HCT116 (cell line): ENCODE data around the gene NPPC. TPM values are rescaled to one million over a fixed set of nuclear protein-coding genes. Genes with fewer than 3 reads are reported as not detected.

Experiments used
- ATAC-seq: fragments of 200-7000 bp; cut with Tn5 transposase; 2 replicates; pipeline ENCODE4 v1.9.1; 2020; ENCODE audit warnings: mild to moderate bottlenecking, moderate library complexity
- BruUV-seq: library from RNA; stranded (reverse); fragments of 400-500 nt; replicated peaks from 2 replicates; lab custom pipeline; 2021; lab: Mats Ljungman, UMichigan
- CTCF ChIA-PET: fragments of 300-600 bp; sonication (Branson Sonifier 250); formaldehyde crosslinking; loops from one replicate; lab custom pipeline; 2021; ENCODE audit warnings: antibody characterized with exemption; lab: Charles Lee
- POLR2A ChIA-PET: fragments of 300-600, 350-600 bp; sonication (Branson Sonifier 250); formaldehyde crosslinking; loops from one replicate; lab custom pipeline; 2021; ENCODE audit warnings: antibody characterized with exemption; lab: Charles Lee
- RAD21 ChIA-PET, 2 experiments: fragments of 300-600 bp; sonication (Branson Sonifier 250); formaldehyde crosslinking; loops; one replicate each; lab custom pipeline; 2023; ENCODE audit warnings: low total read pairs in 2 of 2; ENCODE audit not compliant: uncharacterized antibody in 2 of 2, unreplicated experiment in 2 of 2, low non-redundant PET in 1 of 2; lab: Charles Lee
- DNase-seq: peaks from one replicate; pipeline ENCODE4 v3.0.0-alpha.2; 2010; ENCODE audit warnings: low read depth, low spot score
- H2AFZ ChIP-seq: fragments of 200-600 bp; shearing (Covaris generic), sonication (generic); 2 replicates; pipeline ENCODE4 v1.6.1; 2017; ENCODE audit warnings: low read depth, mixed run types, mixed read lengths, antibody characterized with exemption, low read length; ENCODE audit not compliant: poor library complexity, severe bottlenecking
- H3K27ac ChIP-seq: 2 replicates; pipeline ENCODE4 v1.5.1; 2012; ENCODE audit warnings: low read depth, low read length
- H3K27me3 ChIP-seq: fragments of 200-600 bp; sonication (generic); 2 replicates; pipeline ENCODE4 v1.6.1; 2016; ENCODE audit warnings: mixed run types, low read length, mixed read lengths; ENCODE audit not compliant: insufficient read depth
- H3K36me3 ChIP-seq, 2 experiments: fragments of 200-500 bp in 1 of 2; fragments of 200-600 bp in 1 of 2; sonication (Bioruptor generic) in 1 of 2; sonication (generic) in 1 of 2; 2 replicates each; pipeline versions ENCODE4 v1.5.1 to v1.6.1; 2014 to 2016; ENCODE audit warnings: low read length in 2 of 2, inconsistent platforms in 1 of 2, mixed read lengths in 1 of 2, mixed run types in 1 of 2; ENCODE audit not compliant: insufficient read depth in 2 of 2, control insufficient read depth in 1 of 2
- H3K4me1 ChIP-seq, 2 experiments: fragments of 200-600 bp in 1 of 2; sonication (generic) in 1 of 2; 2 replicates each; pipeline versions ENCODE4 v1.5.1 to v1.6.1; 2012 to 2017; ENCODE audit warnings: low read length in 2 of 2, inconsistent platforms in 1 of 2, mild to moderate bottlenecking in 1 of 2, mixed read lengths in 1 of 2, mixed run types in 1 of 2, moderate library complexity in 1 of 2; ENCODE audit not compliant: insufficient read depth in 2 of 2, control insufficient read depth in 1 of 2
- H3K4me2 ChIP-seq: fragments of 200-600 bp; sonication (generic); 2 replicates; pipeline ENCODE4 v1.6.1; 2017; ENCODE audit warnings: mixed run types, low read length, mixed read lengths
- H3K4me3 ChIP-seq, 2 experiments: fragments of 200-600 bp in 1 of 2; sonication (generic) in 1 of 2; replicated peaks in 1 of 2; 2 replicates each; pipeline ENCODE4 v1.5.1; 2011 to 2016; ENCODE audit warnings: low read length in 2 of 2, control low read depth in 1 of 2, low read depth in 1 of 2, mild to moderate bottlenecking in 1 of 2, mixed read lengths in 1 of 2, mixed run types in 1 of 2
- H3K79me2 ChIP-seq: fragments of 200-600 bp; sonication (generic); 2 replicates; pipeline ENCODE4 v1.6.1; 2017; ENCODE audit warnings: mild to moderate bottlenecking, mixed run types, low read length, moderate library complexity, mixed read lengths; ENCODE audit not compliant: insufficient read depth
- H3K9ac ChIP-seq: fragments of 200-600 bp; sonication (generic); 2 replicates; pipeline ENCODE4 v1.6.1; 2016; ENCODE audit warnings: low read length, mixed read lengths
- H3K9me2 ChIP-seq: fragments of 200-600 bp; sonication (generic), shearing (Covaris generic); 2 replicates; pipeline ENCODE4 v1.6.1; 2017; ENCODE audit warnings: mixed run types, mild to moderate bottlenecking, moderate library complexity; ENCODE audit not compliant: insufficient read depth
- H3K9me3 ChIP-seq, 2 experiments: fragments of 200-500 bp in 1 of 2; fragments of 200-600 bp in 1 of 2; sonication (Bioruptor generic) in 1 of 2; sonication (generic) in 1 of 2; 2 replicates each; pipeline ENCODE4 v1.6.1; 2014 to 2017; ENCODE audit warnings: low read length in 2 of 2, mixed read lengths in 2 of 2, inconsistent platforms in 1 of 2, low read depth in 1 of 2, mild to moderate bottlenecking in 1 of 2, mixed run types in 1 of 2, moderate library complexity in 1 of 2; ENCODE audit not compliant: control insufficient read depth in 1 of 2, insufficient read depth in 1 of 2
- H4K20me1 ChIP-seq: fragments of 200-600 bp; sonication (generic), shearing (Covaris generic); 2 replicates; pipeline ENCODE4 v1.6.1; 2017; ENCODE audit warnings: mixed run types, mild to moderate bottlenecking, moderate library complexity; ENCODE audit not compliant: insufficient read depth
- CBX3 ChIP-seq: IDR thresholded peaks from 2 replicates; pipeline ENCODE4 v1.6.1; 2012; ENCODE audit warnings: low read depth
- CEBPB ChIP-seq: IDR thresholded peaks from 2 replicates; pipeline ENCODE4 v1.6.1; 2012; ENCODE audit warnings: low read depth
- CTCF ChIP-seq, 3 experiments: fragments of 200-600 bp in 1 of 3; sonication (generic) in 1 of 3; IDR thresholded peaks in 2 of 3; conservative IDR thresholded peaks in 1 of 3; 2 replicates each; pipeline ENCODE4 v1.5.1; 2012 to 2017; ENCODE audit warnings: low read depth in 2 of 3, low read length in 2 of 3, antibody characterized with exemption in 1 of 3, borderline replicate concordance in 1 of 3, control low read depth in 1 of 3, mild to moderate bottlenecking in 1 of 3, mixed read lengths in 1 of 3, mixed run types in 1 of 3, moderate library complexity in 1 of 3; ENCODE audit not compliant: insufficient read depth in 1 of 3
- EGR1 ChIP-seq: IDR thresholded peaks from 2 replicates; pipeline ENCODE4 v1.6.1; 2012; ENCODE audit warnings: low read depth
- EZH2 ChIP-seq: fragments of 200-600 bp; sonication (generic); IDR thresholded peaks from 2 replicates; pipeline ENCODE4 v1.6.1; 2017; ENCODE audit warnings: antibody characterized with exemption, mixed run types
- EZH2phosphoT487 ChIP-seq: fragments of 200-600 bp; IDR thresholded peaks from 2 replicates; pipeline ENCODE4 v1.6.1; 2018; ENCODE audit warnings: antibody characterized with exemption, borderline replicate concordance
- FOSL1 ChIP-seq: IDR thresholded peaks from 2 replicates; pipeline ENCODE4 v1.6.1; 2012; ENCODE audit warnings: low read depth
- JUND ChIP-seq: IDR thresholded peaks from 2 replicates; pipeline ENCODE4 v1.6.1; 2012
- MAX ChIP-seq: IDR thresholded peaks from 2 replicates; pipeline ENCODE4 v1.6.1; 2012
- POLR2A ChIP-seq: IDR thresholded peaks from 2 replicates; pipeline ENCODE4 v1.7.0; 2011; ENCODE audit warnings: borderline replicate concordance; ENCODE audit not compliant: insufficient read depth, insufficient read length; ENCODE audit errors: extremely low read depth
- RAD21 ChIP-seq: IDR thresholded peaks from 2 replicates; pipeline ENCODE4 v1.6.1; 2012; ENCODE audit warnings: low read depth, mild to moderate bottlenecking
- SIN3A ChIP-seq: IDR thresholded peaks from 2 replicates; pipeline ENCODE4 v1.6.1; 2012; ENCODE audit warnings: low read depth
- SRF ChIP-seq: IDR thresholded peaks from 2 replicates; pipeline ENCODE4 v1.6.1; 2012; ENCODE audit warnings: low read depth
- TCF7L2 ChIP-seq: IDR thresholded peaks from 2 replicates; pipeline ENCODE4 v1.7.0; 2011; ENCODE audit warnings: borderline replicate concordance, inconsistent platforms; ENCODE audit not compliant: insufficient read depth, insufficient read length; ENCODE audit errors: extremely low read depth
- YY1 ChIP-seq: IDR thresholded peaks from 2 replicates; pipeline ENCODE4 v1.6.1; 2011; ENCODE audit warnings: low read length, low read depth, moderate library complexity, mild to moderate bottlenecking; ENCODE audit not compliant: insufficient replicate concordance; ENCODE audit errors: extremely low read depth
- ZBTB33 ChIP-seq: IDR thresholded peaks from 2 replicates; pipeline ENCODE4 v1.6.1; 2011; ENCODE audit warnings: mild to moderate bottlenecking, low read length, moderate library complexity; ENCODE audit not compliant: insufficient replicate concordance; ENCODE audit errors: extremely low read depth
- ZFX ChIP-seq: fragments of 450-650 bp; IDR thresholded peaks from 2 replicates; pipeline ENCODE4 v1.6.1; 2017
- ZNF274 ChIP-seq: fragments of 200-500 bp; sonication (Bioruptor generic); IDR thresholded peaks from 2 replicates; pipeline ENCODE4 v1.6.1; 2014; ENCODE audit warnings: mild to moderate bottlenecking, low read depth, low read length, inconsistent platforms
- intact Hi-C: fragments of 100-400 bp; cut with micrococcal nuclease; formaldehyde crosslinking; loops from 2 replicates; pipeline ENCODE4 v1.10.0; 2022
- total RNA-seq: library from RNA; stranded (reverse); gene quantifications from one replicate; pipeline ENCODE4 v1.2.1, GENCODE V29; 2021; ENCODE audit not compliant: unreplicated experiment
- TF ChIP-seq, protein P1 (sequence below): IDR thresholded peaks from 2 replicates; pipeline ENCODE4 v1.6.1; 2012
- TF ChIP-seq, protein P2 (sequence below): IDR thresholded peaks from 2 replicates; pipeline ENCODE4 v1.6.1; 2012; ENCODE audit warnings: low read depth

The NPPC gene
- total RNA-seq, 1 experiment from 2014 or later, result 0.52 TPM

GRCh38 chr2:231957913-231958763, 31.9 kb upstream of the NPPC start:
- intact Hi-C loops, result no loop called here
- DNase-seq (no peak), ATAC-seq (no peak)
- no peak overlapping the region for H3K27ac ChIP-seq
- H3K4me3 ChIP-seq, result no peak overlapping the region
- H3K79me2 ChIP-seq, result peaks cover 13% of the 10 kb centered on the region
- H3K9me2 ChIP-seq, result no peaks in the 10 kb centered on the region
- ChIA-PET CTCF (no interaction called here), POLR2A (no interaction called here), RAD21 (no interaction called here)
- H3K4me1 ChIP-seq, result peaks cover 3 to 19% of the 10 kb centered on the region in 2 experiments; a peak in 3 of 4 replicates
- no peak overlapping the region for H3K9ac ChIP-seq
- H2AFZ ChIP-seq, result no peak overlapping the region
- BruUV-seq, result no TSS peak
- H4K20me1 ChIP-seq, result no peaks in the 10 kb centered on the region
- H3K27me3 ChIP-seq, result no peaks in the 10 kb centered on the region
- H3K9me3 ChIP-seq, result no peaks in the 10 kb centered on the region; a peak in 1 of 4 replicates
- no peaks in the 10 kb centered on the region for H3K36me3 ChIP-seq
- no peak overlapping the region for H3K4me2 ChIP-seq
- TF ChIP-seq CTCF (IDR thresholded peaks at IDR 0.05 in 2 of 3, conservative IDR thresholded peaks at IDR 0.05 in 1 of 3; ENCODE audit: borderline replicate concordance in 1 of 3, insufficient read depth in 1 of 3, low read depth in 2 of 3, low read length in 2 of 3) (no peak), ZBTB33 (no peak), EZH2phosphoT487 (no peak), ZFX (no peak), SIN3A (no peak), EGR1 (no peak), TCF7L2 (no peak), EZH2 (no peak), YY1 (no peak), FOSL1 (no peak), POLR2A (no peak), JUND (no peak), ZNF274 (no peak), CBX3 (no peak), CEBPB (no peak), RAD21 (no peak), MAX (no peak), SRF (no peak)
- TF ChIP-seq, protein P1, sequence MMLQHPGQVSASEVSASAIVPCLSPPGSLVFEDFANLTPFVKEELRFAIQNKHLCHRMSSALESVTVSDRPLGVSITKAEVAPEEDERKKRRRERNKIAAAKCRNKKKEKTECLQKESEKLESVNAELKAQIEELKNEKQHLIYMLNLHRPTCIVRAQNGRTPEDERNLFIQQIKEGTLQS, result no peak
- TF ChIP-seq, protein P2, sequence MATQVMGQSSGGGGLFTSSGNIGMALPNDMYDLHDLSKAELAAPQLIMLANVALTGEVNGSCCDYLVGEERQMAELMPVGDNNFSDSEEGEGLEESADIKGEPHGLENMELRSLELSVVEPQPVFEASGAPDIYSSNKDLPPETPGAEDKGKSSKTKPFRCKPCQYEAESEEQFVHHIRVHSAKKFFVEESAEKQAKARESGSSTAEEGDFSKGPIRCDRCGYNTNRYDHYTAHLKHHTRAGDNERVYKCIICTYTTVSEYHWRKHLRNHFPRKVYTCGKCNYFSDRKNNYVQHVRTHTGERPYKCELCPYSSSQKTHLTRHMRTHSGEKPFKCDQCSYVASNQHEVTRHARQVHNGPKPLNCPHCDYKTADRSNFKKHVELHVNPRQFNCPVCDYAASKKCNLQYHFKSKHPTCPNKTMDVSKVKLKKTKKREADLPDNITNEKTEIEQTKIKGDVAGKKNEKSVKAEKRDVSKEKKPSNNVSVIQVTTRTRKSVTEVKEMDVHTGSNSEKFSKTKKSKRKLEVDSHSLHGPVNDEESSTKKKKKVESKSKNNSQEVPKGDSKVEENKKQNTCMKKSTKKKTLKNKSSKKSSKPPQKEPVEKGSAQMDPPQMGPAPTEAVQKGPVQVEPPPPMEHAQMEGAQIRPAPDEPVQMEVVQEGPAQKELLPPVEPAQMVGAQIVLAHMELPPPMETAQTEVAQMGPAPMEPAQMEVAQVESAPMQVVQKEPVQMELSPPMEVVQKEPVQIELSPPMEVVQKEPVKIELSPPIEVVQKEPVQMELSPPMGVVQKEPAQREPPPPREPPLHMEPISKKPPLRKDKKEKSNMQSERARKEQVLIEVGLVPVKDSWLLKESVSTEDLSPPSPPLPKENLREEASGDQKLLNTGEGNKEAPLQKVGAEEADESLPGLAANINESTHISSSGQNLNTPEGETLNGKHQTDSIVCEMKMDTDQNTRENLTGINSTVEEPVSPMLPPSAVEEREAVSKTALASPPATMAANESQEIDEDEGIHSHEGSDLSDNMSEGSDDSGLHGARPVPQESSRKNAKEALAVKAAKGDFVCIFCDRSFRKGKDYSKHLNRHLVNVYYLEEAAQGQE, result no peak
- TF ChIP-seq, all 23 proteins: peak for 0
